Measurements from ENCODE around the gene TWF1.
"Not testable (repeated sequence)": the region's sequence is repeated elsewhere in the genome, so short reads cannot be mapped to it uniquely, and the experiment has no call there.

TWF1 gene

GRCh38 chr12:43797561-43798217, 8.4 kb downstream of the TWF1 start:
- DNase-seq, result no peak

GRCh38 chr12:43795716-43796280, 10.3 kb downstream of the TWF1 start:
- DNase-seq, result no peak

GRCh38 chr12:43789941-43790340, 16.2 kb downstream of the TWF1 start:
- no peak for DNase-seq

GRCh38 chr12:43786899-43787693, 19.0 kb downstream of the TWF1 start:
- DNase-seq, result no peak

GRCh38 chr12:43776498-43776897, 29.6 kb downstream of the TWF1 start:
- no peak for DNase-seq

- DNase-seq, result no peak
Measured at GRCh38 chr12:43766291-43766690, 39.8 kb downstream of the TWF1 start.

- no peak for DNase-seq
Measured at GRCh38 chr12:43764528-43764927, 41.6 kb downstream of the TWF1 start.

GRCh38 chr12:43763769-43764168, 42.3 kb downstream of the TWF1 start:
- DNase-seq, result no peak

GRCh38 chr12:43762596-43762995, 43.5 kb downstream of the TWF1 start:
- DNase-seq, result no peak

GRCh38 chr12:43761500-43761899, 44.6 kb downstream of the TWF1 start:
- no peak for DNase-seq

GRCh38 chr12:43760396-43760795, 45.7 kb downstream of the TWF1 start:
- DNase-seq, result no peak

GRCh38 chr12:43758728-43759563, 47.2 kb downstream of the TWF1 start, which contains the start of the genes IRAK4 and PUS7L:
Gene IRAK4 (plus strand): TSS chr12:43758951. CDS start chr12:43768112, 9,161 bp downstream.
Gene PUS7L (minus strand): TSS chr12:43758790. CDS start chr12:43755245, 3,545 bp downstream.
- peak; percentile 95 for DNase-seq

- DNase-seq, result no peak
Measured at GRCh38 chr12:43758247-43758727, 47.8 kb downstream of the TWF1 start.

GRCh38 chr12:43754015-43754414, 52.1 kb downstream of the TWF1 start:
- DNase-seq, result no peak

- not testable (repeated sequence) for DNase-seq
Measured at GRCh38 chr12:43751360-43751759, 54.8 kb downstream of the TWF1 start.

GRCh38 chr12:43750814-43751213, 55.3 kb downstream of the TWF1 start:
- DNase-seq, result no peak

GRCh38 chr12:43749016-43749415, 57.1 kb downstream of the TWF1 start:
- no peak for DNase-seq

GRCh38 chr12:43744826-43745225, 61.3 kb downstream of the TWF1 start:
- no peak for DNase-seq

All from activated CD8-positive, alpha-beta memory T cell treated with anti-CD3 and anti-CD28 coated beads for 24 hours (primary cell).